Measurements from ENCODE around the gene STAG1. TPM values are rescaled to one million over a fixed set of nuclear protein-coding genes. Genes with fewer than 3 reads are reported as not detected.

Gene STAG1
- polyA plus RNA-seq, 1 donor from 2014 or later, result 30.8 TPM

- no peak for TF ChIP-seq EZH2 (IDR thresholded peaks at IDR 0.05; ENCODE audit: borderline replicate concordance, insufficient read depth, low read length, poor library complexity, severe bottlenecking)
- TF ChIP-seq RAD21 (conservative IDR thresholded peaks at IDR 0.05), result no peak
- Histone ChIP-seq H2AFZ (ENCODE audit: low read depth, low read length) (no peak overlapping the region), H3K27me3 (ENCODE audit: insufficient read depth, low read depth, low read length) (no peaks in the 10 kb centered on the region), H3K4me3 (ENCODE audit: low read length) (no peak overlapping the region), H4K20me1 (ENCODE audit: insufficient read depth) (no peaks in the 10 kb centered on the region), H3K9ac (ENCODE audit: low read length) (no peak overlapping the region), H3K4me2 (ENCODE audit: low read length) (no peak overlapping the region), H3K79me2 (replicated peaks; ENCODE audit: insufficient read depth, low read length) (peaks cover 20% of the 10 kb centered on the region), H3K36me3 (ENCODE audit: insufficient read depth, low read length) (no peaks in the 10 kb centered on the region), H3K9me3 (ENCODE audit: low read length) (no peaks in the 10 kb centered on the region), H3K9me2 (ENCODE audit: insufficient read depth, low read length) (no peaks in the 10 kb centered on the region), H3F3A (ENCODE audit: insufficient read depth, low read length, poor library complexity, severe bottlenecking) (no peaks in the 10 kb centered on the region), H3K27ac (ENCODE audit: low read length) (no peak overlapping the region)
Measured at GRCh38 chr3:136690599-136690998, 61.6 kb downstream of the STAG1 start.

- no peak for TF ChIP-seq EP300 (conservative IDR thresholded peaks at IDR 0.05; ENCODE audit: poor library complexity, severe bottlenecking)
- TF ChIP-seq TAF1 (IDR thresholded peaks at IDR 0.05; ENCODE audit: low read depth), result no peak
- no peak for TF ChIP-seq EZH2 (IDR thresholded peaks at IDR 0.05; ENCODE audit: borderline replicate concordance, insufficient read depth, low read length, poor library complexity, severe bottlenecking)
- TF ChIP-seq RAD21 (conservative IDR thresholded peaks at IDR 0.05), result no peak
- TF ChIP-seq SMC3 (conservative IDR thresholded peaks at IDR 0.05; ENCODE audit: poor library complexity), result no peak
- TF ChIP-seq MXI1 (conservative IDR thresholded peaks at IDR 0.05; ENCODE audit: poor library complexity, severe bottlenecking), result no peak
- TF ChIP-seq REST (IDR thresholded peaks at IDR 0.05; ENCODE audit: borderline replicate concordance), result no peak
- TF ChIP-seq CTCF (IDR thresholded peaks at IDR 0.05; ENCODE audit: poor library complexity, severe bottlenecking), result no peak
- H3K4me2 ChIP-seq (ENCODE audit: low read length), result no peak overlapping the region
- no peaks in the 10 kb centered on the region for H3K27me3 ChIP-seq (ENCODE audit: insufficient read depth, low read depth, low read length)
- no peak overlapping the region for H3K9ac ChIP-seq (ENCODE audit: low read length)
- H3K9me3 ChIP-seq (ENCODE audit: low read length), result no peaks in the 10 kb centered on the region
- H3K4me3 ChIP-seq (ENCODE audit: low read length), result no peak overlapping the region
- H3K27ac ChIP-seq (ENCODE audit: low read length), result no peak overlapping the region
- no peaks in the 10 kb centered on the region for H4K20me1 ChIP-seq (ENCODE audit: insufficient read depth)
- peaks cover 20% of the 10 kb centered on the region for H3K79me2 ChIP-seq (replicated peaks; ENCODE audit: insufficient read depth, low read length)
- H2AFZ ChIP-seq (ENCODE audit: low read depth, low read length), result no peak overlapping the region
- H3K36me3 ChIP-seq (ENCODE audit: insufficient read depth, low read length), result no peaks in the 10 kb centered on the region
- H3F3A ChIP-seq (ENCODE audit: insufficient read depth, low read length, poor library complexity, severe bottlenecking), result no peaks in the 10 kb centered on the region
- H3K9me2 ChIP-seq (ENCODE audit: insufficient read depth, low read length), result no peaks in the 10 kb centered on the region
Measured at GRCh38 chr3:136685882-136686281, 66.3 kb downstream of the STAG1 start.

Data from neural cell (in vitro differentiated cells).